ACC112 (cell line): ENCODE measurements around the gene FBXO28.
"Not testable (repeated sequence)": the region's sequence is repeated elsewhere in the genome, so short reads cannot be mapped to it uniquely, and the experiment has no call there.

ENCODE experiments used
- H2AFZ ChIP-seq: fragments of 200-600 bp; sonication (generic); one replicate; pipeline ENCODE4 v1.6.0; 2017; ENCODE audit warnings: antibody characterized with exemption, low read length; ENCODE audit not compliant: unreplicated experiment
- H3K27ac ChIP-seq: fragments of 200-600 bp; sonication (generic); 2 replicates; pipeline ENCODE4 v1.5.1; 2014; ENCODE audit warnings: low read depth, mild to moderate bottlenecking, antibody characterized with exemption, low read length, moderate library complexity
- H3K27me3 ChIP-seq: fragments of 200-600 bp; sonication (generic); 2 replicates; pipeline ENCODE4 v1.6.1; 2014; ENCODE audit warnings: mild to moderate bottlenecking, antibody characterized with exemption, low read length, moderate library complexity, mixed read lengths; ENCODE audit not compliant: insufficient read depth
- H3K36me3 ChIP-seq: fragments of 200-600 bp; sonication (generic); 2 replicates; pipeline ENCODE4 v1.6.1; 2016; ENCODE audit warnings: mild to moderate bottlenecking, antibody characterized with exemption, low read length, moderate library complexity, mixed read lengths; ENCODE audit not compliant: insufficient read depth
- H3K4me1 ChIP-seq: fragments of 200-600 bp; sonication (generic); one replicate; pipeline ENCODE4 v1.6.1; 2016; ENCODE audit warnings: low read length, mixed read lengths; ENCODE audit not compliant: insufficient read depth, unreplicated experiment, control insufficient read depth
- H3K4me3 ChIP-seq: fragments of 200-600 bp; sonication (generic); 2 replicates; pipeline ENCODE4 v1.5.1; 2014; ENCODE audit warnings: mild to moderate bottlenecking, low read depth, low read length
- H3K79me2 ChIP-seq: fragments of 200-600 bp; sonication (generic); one replicate; pipeline ENCODE4 v1.6.0; 2016; ENCODE audit warnings: low read length; ENCODE audit not compliant: control insufficient read depth, unreplicated experiment, insufficient read depth

The FBXO28 gene, protein sequence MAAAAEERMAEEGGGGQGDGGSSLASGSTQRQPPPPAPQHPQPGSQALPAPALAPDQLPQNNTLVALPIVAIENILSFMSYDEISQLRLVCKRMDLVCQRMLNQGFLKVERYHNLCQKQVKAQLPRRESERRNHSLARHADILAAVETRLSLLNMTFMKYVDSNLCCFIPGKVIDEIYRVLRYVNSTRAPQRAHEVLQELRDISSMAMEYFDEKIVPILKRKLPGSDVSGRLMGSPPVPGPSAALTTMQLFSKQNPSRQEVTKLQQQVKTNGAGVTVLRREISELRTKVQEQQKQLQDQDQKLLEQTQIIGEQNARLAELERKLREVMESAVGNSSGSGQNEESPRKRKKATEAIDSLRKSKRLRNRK

GRCh38 chr1:224113918-224114786, at the start of gene FBXO28:
TSS of gene FBXO28 (plus strand) at chr1:224114111. CDS start at chr1:224114130, 19 bp downstream.
- peak within 1 kb of the TSS; percentile 95 for H2AFZ ChIP-seq
- H3K4me1 ChIP-seq, result peaks cover 12% of the 10 kb centered on the region
- peak within 1 kb of the TSS; percentile 84 for H3K4me3 ChIP-seq
- no peaks in the 10 kb centered on the region for H3K36me3 ChIP-seq
- peak within 1 kb of the TSS; percentile 63 for H3K27ac ChIP-seq
- peaks cover 46% of the 10 kb centered on the region for H3K79me2 ChIP-seq
- H3K27me3 ChIP-seq, result no peaks in the 10 kb centered on the region

DNA sequence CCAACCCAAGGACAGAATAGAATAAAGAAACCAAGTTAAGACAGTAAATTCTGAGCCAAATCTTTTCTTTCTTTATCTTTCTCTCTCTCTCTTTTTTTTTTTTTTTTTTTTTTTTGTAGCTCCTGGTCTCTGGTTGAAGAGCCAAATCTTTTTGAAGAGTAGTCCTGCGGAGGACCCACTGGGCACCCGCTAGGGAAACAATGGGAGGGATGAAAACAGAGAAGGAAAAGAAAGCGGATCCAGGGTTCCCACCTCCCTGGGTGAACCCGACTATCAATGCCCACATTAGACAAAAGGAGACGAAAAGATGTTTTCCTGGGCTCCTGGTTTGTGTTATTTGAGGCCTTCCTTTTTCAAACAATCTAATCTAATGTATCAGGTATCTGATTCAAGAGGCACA, 49.8 kb upstream of the FBXO28 start:
- Histone ChIP-seq H3K79me2 (no peaks in the 10 kb centered on the region), H3K27ac (no peak overlapping the region), H3K36me3 (no peaks in the 10 kb centered on the region), H2AFZ (no peak overlapping the region), H3K4me3 (no peak overlapping the region), H3K4me1 (peaks cover 23% of the 10 kb centered on the region), H3K27me3 (no peaks in the 10 kb centered on the region)

DNA sequence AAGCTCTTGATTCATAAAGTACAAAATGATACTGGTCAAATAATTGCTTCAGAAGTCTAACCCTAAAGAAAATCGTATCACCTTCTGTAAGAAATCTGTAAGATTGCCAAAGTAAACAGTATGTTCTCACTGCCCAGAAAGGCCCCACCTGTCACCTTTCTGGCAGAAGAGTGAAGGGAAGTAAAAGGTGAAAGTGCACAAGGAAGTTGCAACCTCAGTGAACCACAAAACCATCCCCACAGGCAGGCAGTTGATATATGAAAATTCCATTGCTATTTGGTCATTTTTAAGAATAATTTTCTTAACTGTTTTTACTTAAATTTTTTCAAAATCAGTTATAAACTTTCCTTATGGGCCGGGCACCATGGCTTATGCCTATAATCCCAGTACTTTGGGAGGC, 48.5 kb upstream of the FBXO28 start:
- H3K27ac ChIP-seq, result no peak overlapping the region
- no peak overlapping the region for H2AFZ ChIP-seq
- peaks cover 23% of the 10 kb centered on the region for H3K4me1 ChIP-seq

DNA sequence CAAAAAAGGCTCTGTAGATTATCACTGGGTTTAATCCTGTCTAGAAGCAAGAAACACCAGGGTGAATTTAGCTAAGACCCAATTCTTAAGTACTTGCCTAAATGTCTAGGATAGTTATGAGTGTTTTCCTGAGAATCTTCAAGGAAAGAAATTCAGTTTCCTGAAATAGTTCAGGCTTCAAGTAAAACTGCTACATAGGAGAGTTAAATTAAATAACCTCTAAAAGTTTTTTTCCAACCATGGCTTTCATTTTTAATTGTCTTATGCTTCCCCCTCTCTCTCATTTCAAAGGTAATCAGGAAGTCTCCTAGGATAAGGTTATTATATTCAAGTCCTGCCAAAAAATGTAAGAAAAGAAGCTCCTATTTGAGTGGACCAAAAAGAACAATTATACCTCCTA, 46.7 kb upstream of the FBXO28 start:
- Histone ChIP-seq H3K4me1 (peaks cover 23% of the 10 kb centered on the region), H3K4me3 (no peak overlapping the region), H2AFZ (no peak overlapping the region), H3K36me3 (no peaks in the 10 kb centered on the region), H3K27me3 (no peaks in the 10 kb centered on the region), H3K79me2 (no peaks in the 10 kb centered on the region), H3K27ac (peak overlapping the region; percentile 25)

More for the DNA sequence above, 48.5 kb upstream of the FBXO28 start:
- Histone ChIP-seq H3K36me3 (no peaks in the 10 kb centered on the region), H3K79me2 (no peaks in the 10 kb centered on the region), H3K4me3 (no peak overlapping the region), H3K27me3 (no peaks in the 10 kb centered on the region)

- no peak overlapping the region for H3K4me3 ChIP-seq
- H3K27me3 ChIP-seq, result no peaks in the 10 kb centered on the region
- no peaks in the 10 kb centered on the region for H3K79me2 ChIP-seq
- peak overlapping the region; percentile 25 for H3K27ac ChIP-seq
- H3K36me3 ChIP-seq, result no peaks in the 10 kb centered on the region
- peaks cover 23% of the 10 kb centered on the region for H3K4me1 ChIP-seq
- H2AFZ ChIP-seq, result no peak overlapping the region
These were observed 46.1 kb upstream of the FBXO28 start for GRCh38 chr1:224067621-224068457.

DNA sequence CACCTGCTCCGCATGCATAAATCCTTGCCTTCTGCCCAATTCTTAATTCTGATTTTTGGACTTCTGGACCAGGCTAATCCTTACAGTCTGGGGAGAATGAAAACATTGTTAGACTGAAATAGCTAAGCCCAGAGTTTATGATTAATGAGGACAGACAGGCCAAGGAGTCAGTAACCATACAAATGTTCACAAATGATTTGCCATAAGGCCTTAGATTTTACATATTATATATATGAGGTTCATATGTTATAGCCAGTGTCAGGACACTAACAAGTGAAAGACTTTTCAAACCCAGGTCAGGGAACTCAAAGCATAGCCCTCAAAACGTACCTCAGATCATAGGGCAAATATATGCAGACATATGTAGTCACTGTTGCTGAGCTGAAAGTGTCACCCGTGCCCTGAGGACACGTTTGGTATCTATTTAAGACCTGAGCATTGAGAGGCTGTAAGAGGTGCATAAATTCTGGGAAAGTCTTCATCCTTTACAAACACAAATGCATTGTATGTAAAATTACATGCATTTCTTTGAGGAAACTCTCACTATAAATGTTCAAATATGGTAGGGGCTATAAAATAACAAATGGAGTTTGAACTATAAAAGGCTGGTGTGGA, 45.3 kb upstream of the FBXO28 start:
- Histone ChIP-seq H3K4me3 (no peak overlapping the region), H3K4me1 (peaks cover 23% of the 10 kb centered on the region), H3K27ac (no peak overlapping the region), H3K36me3 (no peaks in the 10 kb centered on the region), H2AFZ (no peak overlapping the region), H3K79me2 (no peaks in the 10 kb centered on the region), H3K27me3 (no peaks in the 10 kb centered on the region)

- Histone ChIP-seq H3K79me2 (no peaks in the 10 kb centered on the region), H3K4me1 (peaks cover 23% of the 10 kb centered on the region), H3K36me3 (no peaks in the 10 kb centered on the region), H3K4me3 (no peak overlapping the region), H3K27ac (no peak overlapping the region), H3K27me3 (no peaks in the 10 kb centered on the region), H2AFZ (no peak overlapping the region)
These were observed 44.8 kb upstream of the FBXO28 start for GRCh38 chr1:224069138-224069537.

DNA sequence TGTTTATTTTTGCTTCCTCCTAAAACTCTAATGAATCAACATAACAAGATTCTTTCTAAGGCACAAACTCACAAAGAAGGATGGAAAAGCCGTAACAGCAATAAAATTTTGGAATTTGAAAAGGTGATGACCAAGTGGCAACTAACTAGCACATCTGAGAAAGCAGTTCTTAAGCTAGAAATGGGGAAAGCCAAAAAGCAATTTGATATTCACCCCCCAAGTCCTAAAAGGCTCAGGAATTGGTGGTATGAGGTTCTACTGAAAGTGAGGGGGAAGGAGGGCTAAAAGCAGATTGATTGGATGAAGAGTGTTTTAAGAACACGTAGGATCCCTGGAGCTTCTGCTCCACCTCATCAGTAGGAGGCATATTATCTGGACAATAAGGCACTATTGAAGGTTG, 43.4 kb upstream of the FBXO28 start:
- Histone ChIP-seq H3K27ac (no peak overlapping the region), H2AFZ (no peak overlapping the region), H3K4me1 (peaks cover 12% of the 10 kb centered on the region), H3K27me3 (no peaks in the 10 kb centered on the region), H3K4me3 (no peak overlapping the region), H3K79me2 (no peaks in the 10 kb centered on the region), H3K36me3 (no peaks in the 10 kb centered on the region)

GRCh38 chr1:224076407-224076806, 37.5 kb upstream of the FBXO28 start:
- Histone ChIP-seq H3K79me2 (no peaks in the 10 kb centered on the region), H3K27me3 (no peaks in the 10 kb centered on the region), H3K27ac (no peak overlapping the region), H3K36me3 (no peaks in the 10 kb centered on the region), H3K4me3 (no peak overlapping the region), H3K4me1 (peaks cover 8% of the 10 kb centered on the region), H2AFZ (no peak overlapping the region)

- H3K27ac ChIP-seq, result peak overlapping the region; percentile 29; the same call in 1 of the 2 replicates
- not testable (repeated sequence) for H3K79me2 ChIP-seq, H3K36me3 ChIP-seq, H3K4me3 ChIP-seq, H2AFZ ChIP-seq, H3K4me1 ChIP-seq, H3K27me3 ChIP-seq
These were observed 34.3 kb upstream of the FBXO28 start for GRCh38 chr1:224079644-224080043.
